ENCODE data around the gene HJURP.
A peak's percentile ranks its signal among the peaks of the same experiment; 100 is the strongest.
"Not testable (repeated sequence)": the region's sequence is repeated elsewhere in the genome, so short reads cannot be mapped to it uniquely, and the experiment has no call there.

HJURP gene

GRCh38 chr2:233854241-233854981 is at the start of gene HJURP:
Gene HJURP, minus strand, starts transcription at chr2:233854535. Its CDS starts 35 bp downstream, at chr2:233854500.
- DNase-seq (ENCODE audit: low read depth) = peak; percentile 34

GRCh38 chr2:233901884-233902283 is 47.5 kb upstream of the HJURP start:
- no peak for DNase-seq (ENCODE audit: low read depth)

- no peak for DNase-seq (ENCODE audit: low read depth)
These were observed 47.0 kb upstream of the HJURP start for GRCh38 chr2:233901367-233901766.

- not testable (repeated sequence) for DNase-seq (ENCODE audit: low read depth)
These were observed 41.9 kb upstream of the HJURP start for GRCh38 chr2:233896253-233896652.

GRCh38 chr2:233892793-233893192 is 38.5 kb upstream of the HJURP start:
- no peak for DNase-seq (ENCODE audit: low read depth)

GRCh38 chr2:233882353-233882752 is 28.0 kb upstream of the HJURP start:
- no peak for DNase-seq (ENCODE audit: low read depth)

- DNase-seq (ENCODE audit: low read depth) = not testable (repeated sequence)
These were observed 17.8 kb upstream of the HJURP start for GRCh38 chr2:233872125-233872524.

- DNase-seq (ENCODE audit: low read depth) = no peak
These were observed 17.1 kb upstream of the HJURP start for GRCh38 chr2:233871432-233871831.

GRCh38 chr2:233867993-233868532 is 13.7 kb upstream of the HJURP start, which contains the start of gene MSL3B:
Gene MSL3B, minus strand, starts transcription at chr2:233868386.
- DNase-seq (ENCODE audit: low read depth) = no peak

- DNase-seq (ENCODE audit: low read depth) = no peak
These were observed 12.1 kb upstream of the HJURP start for GRCh38 chr2:233866479-233866878.

GRCh38 chr2:233865838-233866237 is 11.5 kb upstream of the HJURP start:
- no peak for DNase-seq (ENCODE audit: low read depth)

- no peak for DNase-seq (ENCODE audit: low read depth)
These were observed 8.0 kb upstream of the HJURP start for GRCh38 chr2:233862261-233862768.

- no peak for DNase-seq (ENCODE audit: low read depth)
These were observed 4.0 kb upstream of the HJURP start for GRCh38 chr2:233858331-233858730.

- no peak for DNase-seq (ENCODE audit: low read depth)
These were observed 3.3 kb upstream of the HJURP start for GRCh38 chr2:233857511-233858141.

GRCh38 chr2:233856184-233856583 is 1.8 kb upstream of the HJURP start:
- no peak for DNase-seq (ENCODE audit: low read depth)

- no peak for DNase-seq (ENCODE audit: low read depth)
These were observed 1.0 kb upstream of the HJURP start for GRCh38 chr2:233855345-233855744.

- no peak for DNase-seq (ENCODE audit: low read depth)
These were observed 473 bp downstream of the HJURP start for GRCh38 chr2:233853883-233854240.

GRCh38 chr2:233853353-233853752 is 982 bp downstream of the HJURP start:
- DNase-seq (ENCODE audit: low read depth) = no peak

GRCh38 chr2:233852056-233852455 is 2.3 kb downstream of the HJURP start:
- no peak for DNase-seq (ENCODE audit: low read depth)

GRCh38 chr2:233851169-233851568 is 3.2 kb downstream of the HJURP start:
- no peak for DNase-seq (ENCODE audit: low read depth)

GRCh38 chr2:233850745-233851144 is 3.6 kb downstream of the HJURP start:
- no peak for DNase-seq (ENCODE audit: low read depth)

GRCh38 chr2:233849607-233850271 is 4.6 kb downstream of the HJURP start:
- no peak for DNase-seq (ENCODE audit: low read depth)

- DNase-seq (ENCODE audit: low read depth) = no peak
These were observed 6.1 kb downstream of the HJURP start for GRCh38 chr2:233848276-233848675.

Data from HS-27A (cell line).